ENCODE measurements around the gene GBP4. TPM values are rescaled to one million over a fixed set of nuclear protein-coding genes. Genes with fewer than 3 reads are reported as not detected.

GBP4 gene
- 0.02 TPM in 1 of 2 replicates, not detected in the other for polyA plus RNA-seq (2012; rRNA removed)
- 0.01 TPM in 1 of 2 replicates, not detected in the other for polyA plus RNA-seq (2012; cell fraction: cytosol; rRNA removed)
- polyA plus RNA-seq (2012; cell fraction: nucleus; rRNA removed) = 0.01 TPM in 1 of 2 replicates, not detected in the other

DNA sequence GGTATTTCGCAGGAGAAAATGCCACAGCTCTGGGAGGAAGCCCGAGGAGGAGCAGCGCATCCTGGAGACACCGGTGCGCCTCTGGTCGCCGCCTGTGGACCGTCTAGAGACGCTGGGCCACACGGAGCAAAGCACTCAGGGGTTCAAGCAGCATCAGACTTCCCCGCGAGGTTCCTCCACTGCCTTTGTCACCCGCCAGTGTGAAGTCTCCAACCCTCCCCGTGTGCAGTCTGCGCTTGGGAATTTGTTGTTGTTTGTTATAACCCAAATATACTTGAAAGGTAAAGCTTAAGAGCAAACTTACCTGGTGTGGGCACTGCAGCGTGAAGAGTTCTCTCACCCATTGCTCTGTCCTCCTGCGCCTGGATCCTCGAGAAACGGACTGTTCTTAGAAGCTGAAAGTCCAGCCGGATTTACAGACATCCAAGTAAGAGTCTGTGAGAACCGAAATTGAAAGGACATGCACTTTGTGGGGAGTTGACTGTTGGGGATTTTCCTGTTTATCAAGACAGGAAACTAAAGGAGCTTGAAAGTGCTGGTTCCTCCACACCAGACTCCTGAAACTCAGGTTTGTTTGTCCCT is at the start of gene GBP4:
Gene GBP4 (minus strand): TSS at position 452 of the 582 bp plus-strand sequence. CDS start 108 bp downstream, at position 344.
- POLR2A ChIA-PET = no interaction called here
- no peaks in the 10 kb centered on the region for H3K9me2 ChIP-seq
- no peak for DNase-seq
- CTCF ChIA-PET = no interaction called here
- H3K27ac ChIP-seq (ENCODE audit: low read depth in 2 of 2, low read length in 1 of 2) = peak within 1 kb of the TSS in 1 of 2 experiments; percentile 95; a peak in 1 of 4 replicates
- no peaks in the 10 kb centered on the region for H3K27me3 ChIP-seq (ENCODE audit: insufficient read depth)
- H3K79me2 ChIP-seq (ENCODE audit: insufficient read depth) = no peaks in the 10 kb centered on the region
- no peak within 1 kb of the TSS for H3K4me2 ChIP-seq
- no peaks in the 10 kb centered on the region for H3K9me3 ChIP-seq
- no peaks in the 10 kb centered on the region for H4K20me1 ChIP-seq (ENCODE audit: insufficient read depth)
- H3K4me3 ChIP-seq (ENCODE audit: low read depth in 2 of 2, low read length in 1 of 2) = no peak within 1 kb of the TSS
- H2AFZ ChIP-seq (ENCODE audit: low read depth) = no peak within 1 kb of the TSS; the same call in 1 of the 2 replicates
- no peak within 1 kb of the TSS for H3K9ac ChIP-seq
- 77% methylated on average over 21 of the region's 21 CpGs for WGBS (ENCODE audit: low lambda C conversion rate)
- H3K4me1 ChIP-seq (ENCODE audit: control insufficient read depth in 1 of 2, insufficient read depth in 2 of 2, low read depth in 1 of 2, low read length in 1 of 2) = peaks cover 11 to 20% of the 10 kb centered on the region in 2 experiments; a peak in 3 of 4 replicates
- H3F3A ChIP-seq (replicated peaks; ENCODE audit: insufficient read depth) = no peaks in the 10 kb centered on the region
- TF ChIP-seq RXRA (IDR thresholded peaks at IDR 0.05; ENCODE audit: borderline replicate concordance, low read depth) = no peak
- no peak for TF ChIP-seq RCOR1 (IDR thresholded peaks at IDR 0.05; ENCODE audit: low read length)
- no peak for TF ChIP-seq CTCF (IDR thresholded peaks at IDR 0.05)
- no peak for TF ChIP-seq YY1 (IDR thresholded peaks at IDR 0.05; ENCODE audit: low read depth)
- TF ChIP-seq TAF1 (IDR thresholded peaks at IDR 0.05; ENCODE audit: borderline replicate concordance, low read depth, low read length) = no peak
- TF ChIP-seq NFIC (IDR thresholded peaks at IDR 0.05; ENCODE audit: borderline replicate concordance) = no peak
- no peak for TF ChIP-seq IRF3 (IDR thresholded peaks at IDR 0.05; ENCODE audit: low read depth, low read length)
- H3K36me3 ChIP-seq (replicated peaks in 1 of 2; ENCODE audit: control insufficient read depth in 1 of 2, insufficient read depth in 2 of 2, low read length in 1 of 2) = no peaks in the 10 kb centered on the region

DNA sequence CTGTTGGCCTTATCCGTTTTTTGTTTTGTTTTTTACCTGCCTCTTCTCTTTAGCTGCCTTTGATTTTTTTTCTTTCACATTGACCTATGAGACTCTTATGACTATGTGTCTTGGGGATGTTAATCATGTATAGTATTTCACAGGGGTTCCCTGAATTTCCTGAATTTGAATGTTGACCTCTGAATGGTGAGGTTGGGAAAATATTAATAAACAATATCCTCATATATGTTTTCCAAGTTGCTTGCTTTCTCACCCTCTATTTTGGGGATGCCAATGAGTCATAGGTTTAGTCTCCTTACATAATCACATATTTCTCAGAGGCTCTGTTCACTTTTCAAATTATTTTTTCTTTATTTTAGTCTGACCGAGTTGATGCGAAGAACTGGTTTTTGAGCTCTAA is 44.3 kb upstream of the GBP4 start:
- no peaks in the 10 kb centered on the region for H4K20me1 ChIP-seq (ENCODE audit: insufficient read depth)
- POLR2A ChIA-PET = no interaction called here
- 52% methylated on average over 3 of the region's 3 CpGs for WGBS (ENCODE audit: low lambda C conversion rate)

More for the DNA sequence above, 44.3 kb upstream of the GBP4 start:
- no peak for DNase-seq
- Histone ChIP-seq H3K79me2 (ENCODE audit: insufficient read depth) (no peaks in the 10 kb centered on the region), H3K9me2 (no peaks in the 10 kb centered on the region), H3K9me3 (no peaks in the 10 kb centered on the region), H3K27ac (ENCODE audit: low read depth in 2 of 2, low read length in 1 of 2) (no peak overlapping the region), H3K9ac (no peak overlapping the region), H3K4me3 (ENCODE audit: low read depth in 2 of 2, low read length in 1 of 2) (no peak overlapping the region), H3K27me3 (ENCODE audit: insufficient read depth) (no peaks in the 10 kb centered on the region), H2AFZ (ENCODE audit: low read depth) (no peak overlapping the region), H3K4me1 (ENCODE audit: control insufficient read depth in 1 of 2, insufficient read depth in 2 of 2, low read depth in 1 of 2, low read length in 1 of 2) (no peaks in the 10 kb centered on the region), H3K36me3 (replicated peaks in 1 of 2; ENCODE audit: control insufficient read depth in 1 of 2, insufficient read depth in 2 of 2, low read length in 1 of 2) (no peaks in the 10 kb centered on the region), H3K4me2 (no peak overlapping the region), H3F3A (replicated peaks; ENCODE audit: insufficient read depth) (no peaks in the 10 kb centered on the region)
- TF ChIP-seq CHD2 (IDR thresholded peaks at IDR 0.05; ENCODE audit: low read length, partially characterized antibody) = no peak
- no peak for TF ChIP-seq JUND (IDR thresholded peaks at IDR 0.05)
- no peak for TF ChIP-seq FOXM1 (IDR thresholded peaks at IDR 0.05; ENCODE audit: low read depth)
- CTCF ChIA-PET = no interaction called here
